HG02852 (cell line): ENCODE data around the gene OGDH.
"Not testable (repeated sequence)": the region's sequence is repeated elsewhere in the genome, so short reads cannot be mapped to it uniquely, and the experiment has no call there.

Source experiments
- ATAC-seq: cut with Tn5 transposase; IDR thresholded peaks from one replicate; pipeline ENCODE4 v1.9.1; 2021; ENCODE audit warnings: mild to moderate bottlenecking, moderate library complexity; ENCODE audit not compliant: unreplicated experiment

Gene OGDH

DNA sequence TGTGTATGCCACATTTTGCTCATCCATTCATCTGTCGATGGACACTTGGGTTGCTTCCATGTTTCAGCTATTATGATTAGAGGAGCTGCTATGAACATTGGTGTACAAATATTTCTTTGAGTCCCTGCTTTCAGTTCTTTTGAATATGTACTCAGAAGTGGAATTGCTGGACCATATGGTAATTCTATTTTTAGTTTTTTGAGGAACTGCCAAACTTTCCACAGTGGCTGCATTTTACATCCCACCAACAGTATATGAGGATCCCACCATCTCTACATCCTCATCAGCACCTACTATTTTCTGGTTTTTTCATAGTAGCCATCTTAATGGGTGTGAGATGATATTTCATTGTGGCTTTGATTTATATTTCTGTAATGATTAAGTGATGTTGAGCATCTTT, 97.5 kb downstream of the OGDH start:
- ATAC-seq: no peak

DNA sequence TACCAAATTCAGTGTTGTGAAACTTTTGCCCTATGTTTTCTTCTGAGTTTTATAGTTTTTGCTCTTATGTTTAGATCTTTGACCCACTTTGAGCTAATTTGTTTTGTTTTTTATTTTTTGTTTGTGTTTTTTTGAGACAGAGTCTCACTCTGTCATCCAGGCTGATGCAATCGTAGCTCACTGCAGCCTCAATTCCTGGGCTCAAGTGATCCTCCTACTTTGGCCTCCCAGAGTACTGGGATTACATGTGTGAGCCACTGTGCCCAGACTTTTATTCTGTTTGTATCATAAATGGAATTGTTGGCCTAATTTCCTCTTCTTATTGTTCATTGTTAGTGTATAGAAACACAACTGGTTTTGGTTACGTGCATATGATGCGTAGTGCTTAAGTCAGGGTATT, 99.0 kb downstream of the OGDH start:
- ATAC-seq: no peak

DNA sequence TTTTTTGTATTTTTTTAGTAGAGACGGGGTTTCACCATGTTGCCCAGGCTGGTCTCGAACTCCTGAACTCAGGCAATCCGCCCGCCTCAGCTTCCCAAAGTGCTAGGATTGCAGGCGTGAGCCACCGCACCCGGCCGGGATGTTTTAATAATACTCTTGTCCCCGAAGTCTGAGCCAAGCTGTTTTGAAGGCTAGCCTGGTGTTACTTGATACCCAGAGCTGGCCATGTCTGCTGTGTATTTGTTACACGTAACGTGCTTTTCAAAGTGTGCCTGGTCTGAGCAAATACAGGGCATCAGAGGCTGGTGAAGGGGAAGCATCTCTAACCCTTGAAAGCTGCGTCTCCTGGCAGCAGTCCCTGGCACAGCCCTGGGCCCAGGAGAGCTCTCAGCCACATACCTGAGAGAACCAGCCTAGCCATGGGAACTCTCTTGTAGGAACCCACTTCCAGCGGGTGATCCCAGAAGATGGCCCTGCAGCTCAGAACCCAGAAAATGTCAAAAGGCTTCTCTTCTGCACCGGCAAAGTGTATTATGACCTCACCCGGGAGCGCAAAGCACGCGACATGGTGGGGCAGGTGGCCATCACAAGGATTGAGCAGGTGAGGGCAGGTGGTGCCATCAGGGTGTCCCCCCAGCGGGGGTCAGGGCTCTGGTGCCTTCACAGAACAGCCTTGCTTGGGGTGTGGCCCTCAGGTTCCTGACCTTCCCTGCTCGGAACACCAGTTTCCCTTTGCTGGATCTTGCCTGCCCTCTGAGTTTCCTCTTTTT, 100.5 kb downstream of the OGDH start:
- no peak for ATAC-seq

DNA sequence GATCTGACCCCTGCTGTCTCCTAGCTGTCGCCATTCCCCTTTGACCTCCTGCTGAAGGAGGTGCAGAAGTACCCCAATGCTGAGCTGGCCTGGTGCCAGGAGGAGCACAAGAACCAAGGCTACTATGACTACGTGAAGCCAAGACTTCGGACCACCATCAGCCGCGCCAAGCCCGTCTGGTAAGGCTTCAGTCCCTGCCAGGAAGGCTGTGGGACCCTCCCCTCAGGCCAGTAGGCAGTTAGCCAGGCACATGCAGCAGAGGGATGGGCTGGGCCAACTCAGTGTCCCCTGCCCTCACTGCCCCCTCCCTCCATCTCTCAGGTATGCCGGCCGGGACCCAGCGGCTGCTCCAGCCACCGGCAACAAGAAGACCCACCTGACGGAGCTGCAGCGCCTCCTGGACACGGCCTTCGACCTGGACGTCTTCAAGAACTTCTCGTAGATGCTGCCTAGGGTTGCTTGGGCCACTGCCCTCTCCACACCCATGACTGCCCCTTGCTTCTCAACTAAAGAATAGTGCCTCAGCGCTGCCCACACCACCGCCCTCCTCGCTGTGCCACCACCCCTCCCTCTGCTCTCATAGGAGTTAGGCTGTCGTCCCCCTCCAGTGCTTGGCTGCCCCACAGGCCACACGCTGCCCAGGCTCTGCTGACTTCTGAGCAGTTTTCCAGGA, 101.3 kb downstream of the OGDH start:
- ATAC-seq: no peak

DNA sequence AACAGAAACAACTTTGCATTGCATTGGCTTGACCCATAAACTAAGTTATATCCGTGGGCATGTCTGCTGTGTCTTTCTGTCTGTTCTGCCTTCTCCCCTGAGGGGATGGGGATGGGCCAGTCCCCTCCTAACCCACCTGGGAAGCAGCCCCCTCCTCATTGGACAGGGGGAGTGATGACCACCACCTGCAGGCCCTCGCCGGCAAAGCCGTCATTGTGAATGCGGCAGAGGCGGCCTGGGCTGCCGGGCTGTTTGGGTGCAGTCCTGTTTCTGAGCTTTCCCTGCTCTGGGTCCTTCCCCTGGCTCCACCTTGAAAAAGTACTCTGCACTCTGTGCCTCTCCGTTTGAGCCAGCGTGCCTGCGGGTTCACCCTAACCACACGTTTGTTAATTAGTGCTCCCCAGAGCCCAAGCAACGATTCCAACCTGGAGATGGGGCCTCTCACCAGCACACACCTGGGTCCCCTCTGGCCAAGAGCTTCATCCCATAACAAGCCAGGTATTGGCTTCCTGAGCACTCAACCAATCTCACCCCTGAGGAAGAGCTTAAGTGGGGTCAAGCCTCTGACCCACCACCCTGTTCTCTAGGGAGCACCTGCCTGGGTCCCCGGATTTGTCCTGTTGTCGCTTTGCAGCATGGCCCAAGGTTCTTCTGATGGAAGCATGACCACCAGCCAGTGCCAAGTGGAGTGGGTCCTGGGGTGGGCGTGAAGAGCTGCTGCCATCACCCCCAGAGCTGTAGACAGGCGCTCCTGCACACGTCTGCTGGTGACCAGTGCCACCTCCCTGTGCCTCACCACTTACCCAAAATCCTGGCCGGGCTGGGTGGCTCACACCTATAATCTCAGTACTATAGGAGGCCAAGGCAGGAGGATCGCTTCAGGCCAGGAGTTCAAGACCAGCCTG, 102.8 kb downstream of the OGDH start:
- no peak for ATAC-seq

DNA sequence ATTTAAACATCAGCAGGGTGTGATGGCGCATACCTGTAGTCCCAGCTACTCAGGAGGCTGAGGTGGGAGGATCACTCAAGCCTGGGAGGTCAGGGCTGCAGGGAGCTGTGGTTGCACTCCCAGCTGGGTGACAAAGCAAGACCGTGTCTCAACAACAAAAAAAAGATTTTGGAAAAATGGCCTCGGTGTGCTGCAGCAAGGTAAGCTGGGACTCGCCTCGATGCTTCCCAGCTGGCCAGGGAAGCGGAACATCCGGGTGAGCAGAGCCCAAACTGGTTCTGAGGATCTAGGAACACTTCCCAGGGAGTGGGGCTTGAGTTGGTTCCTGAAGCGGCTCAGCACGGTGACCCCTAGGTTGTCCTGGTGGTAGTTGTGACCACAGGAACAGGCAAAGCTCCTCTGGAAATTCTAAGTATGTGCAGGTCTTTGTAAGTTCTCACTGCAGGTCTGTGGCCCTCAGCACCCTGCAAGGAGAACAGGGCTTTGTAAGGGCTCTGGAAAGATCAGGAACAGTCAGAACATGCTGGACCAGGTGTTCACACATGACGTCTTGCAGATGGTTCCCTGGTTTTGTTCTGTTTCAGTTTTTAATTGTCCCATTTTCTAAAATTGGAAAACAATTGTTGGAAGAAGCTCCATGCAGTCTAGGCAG, 103.6 kb downstream of the OGDH start:
- ATAC-seq: no peak

DNA sequence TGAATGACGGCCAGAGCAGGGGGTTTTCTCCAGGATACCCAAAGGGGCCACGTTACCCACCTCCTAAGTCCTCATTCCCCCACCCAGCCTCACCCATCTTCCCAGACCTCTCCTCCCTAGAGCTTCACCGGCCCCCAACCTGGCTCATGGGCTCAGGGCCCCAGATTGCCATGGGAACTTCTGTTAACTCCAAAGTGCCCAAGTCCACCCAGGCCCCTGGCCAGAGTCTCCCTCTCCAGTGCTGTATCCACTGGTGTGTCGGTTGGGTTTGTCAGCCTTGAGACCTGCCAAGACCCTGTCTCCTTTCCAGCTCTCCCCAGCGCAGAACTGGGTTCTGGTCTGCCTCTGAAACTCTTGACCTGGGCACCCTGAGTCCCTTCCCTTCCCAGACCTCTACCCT, 105.1 kb downstream of the OGDH start:
- ATAC-seq: no peak

DNA sequence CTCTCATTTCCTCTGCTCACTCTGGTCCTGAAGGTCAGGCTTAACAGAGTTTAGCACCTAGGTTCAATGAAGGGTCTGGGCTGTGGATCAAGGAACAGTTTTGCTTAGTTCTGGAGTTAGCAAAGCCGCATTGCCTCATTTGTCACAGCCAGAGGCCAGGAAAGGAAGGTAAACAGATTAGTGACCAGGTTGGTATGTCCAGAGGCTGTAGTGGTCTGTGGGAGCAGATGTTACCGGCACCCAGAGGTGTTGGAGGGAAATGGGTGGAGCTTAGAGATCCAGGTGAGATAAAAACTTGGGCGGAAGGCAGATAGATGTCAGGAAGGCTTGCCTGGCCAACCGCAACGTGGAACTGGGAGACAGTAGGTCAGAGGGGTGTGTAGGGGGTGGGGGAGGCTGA, 105.6 kb downstream of the OGDH start:
- ATAC-seq: no peak

DNA sequence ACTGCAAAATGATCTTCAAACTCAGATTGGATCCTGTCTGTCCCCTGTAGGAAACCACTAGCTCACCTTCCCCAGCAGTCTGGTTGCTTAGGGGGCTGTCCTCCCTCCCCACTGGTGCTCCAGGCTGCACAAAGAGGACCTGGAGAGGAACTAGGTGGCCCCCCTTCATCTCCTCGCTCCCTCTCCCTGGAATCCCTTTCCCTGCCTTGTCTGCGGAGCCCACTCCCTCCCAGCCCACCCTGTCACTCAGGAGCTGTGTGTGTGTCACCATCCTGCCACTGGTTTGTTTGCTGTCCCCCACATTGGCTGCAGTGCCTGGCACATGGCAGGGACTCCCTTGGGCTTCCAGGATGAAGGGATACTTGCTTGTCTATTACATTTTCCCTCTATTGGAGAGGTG, 106.7 kb downstream of the OGDH start:
- ATAC-seq: no peak

DNA sequence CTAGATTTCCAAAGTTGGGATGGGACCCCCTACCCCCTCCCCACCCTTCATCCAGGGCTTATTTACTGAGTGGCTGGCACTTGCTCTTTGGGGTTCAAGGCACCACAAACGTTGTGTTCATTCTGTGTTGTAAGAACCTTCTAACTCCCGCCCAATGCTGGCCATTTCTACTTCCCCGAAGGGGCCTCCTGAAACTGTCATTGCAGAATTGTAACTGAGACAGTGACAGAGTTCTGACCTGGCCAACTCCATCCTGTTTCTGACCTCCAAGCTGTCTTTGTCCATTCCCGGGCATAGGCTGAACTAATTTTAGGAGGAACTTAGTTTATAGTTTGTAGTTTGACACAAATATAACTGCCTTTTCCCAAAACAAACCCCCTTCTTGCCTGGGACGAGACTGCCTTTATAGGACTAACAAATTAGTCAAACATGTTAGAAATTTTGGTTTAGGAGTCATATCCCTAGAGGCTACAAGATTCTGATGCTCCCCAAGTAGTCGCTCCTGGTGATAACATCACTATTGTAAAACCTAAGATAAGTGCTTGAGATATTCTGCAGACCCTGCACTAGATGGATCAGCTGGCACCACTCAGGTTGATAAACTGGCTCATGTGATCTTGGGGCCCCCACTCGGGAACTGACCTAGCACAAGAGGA, 107.4 kb downstream of the OGDH start:
- ATAC-seq: no peak

DNA sequence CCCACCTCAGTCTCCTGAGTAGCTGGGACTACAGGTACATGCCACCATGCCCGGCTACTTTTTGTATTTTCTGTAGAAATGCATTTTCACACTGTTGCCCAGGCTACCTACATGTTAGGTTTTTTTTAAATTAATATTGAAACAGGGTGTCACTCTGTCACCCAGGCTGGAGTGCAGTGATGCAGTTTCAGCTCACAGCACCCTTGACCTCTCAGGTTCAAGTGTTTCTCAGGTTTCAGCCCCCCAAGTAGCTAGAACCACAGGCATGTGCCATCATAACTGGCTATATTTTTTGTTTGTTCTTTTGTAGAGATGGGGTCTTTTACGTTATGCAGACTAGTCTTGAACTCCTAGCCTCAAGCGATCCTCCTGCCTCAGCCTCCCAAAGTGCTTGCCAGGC, 109.8 kb downstream of the OGDH start:
- no peak for ATAC-seq

DNA sequence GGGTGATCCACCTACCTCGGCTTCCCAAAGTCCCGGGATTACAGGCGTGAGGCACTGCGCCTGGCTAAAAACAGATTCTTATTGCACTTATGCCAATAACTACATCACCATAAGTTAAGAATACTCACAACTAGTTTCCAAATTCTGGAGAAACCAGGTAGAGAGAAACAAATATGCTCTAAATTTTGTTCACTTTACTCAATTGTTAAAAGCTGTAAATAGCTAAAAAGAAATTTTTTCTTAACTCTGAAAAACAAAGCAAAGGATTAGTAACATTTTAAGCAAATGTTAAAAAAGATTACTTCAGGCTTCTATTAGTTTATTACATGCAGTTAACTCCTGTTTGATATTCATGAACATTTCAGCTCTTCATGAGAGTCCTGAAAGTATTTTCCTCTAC, 113.9 kb downstream of the OGDH start:
- no peak for ATAC-seq

DNA sequence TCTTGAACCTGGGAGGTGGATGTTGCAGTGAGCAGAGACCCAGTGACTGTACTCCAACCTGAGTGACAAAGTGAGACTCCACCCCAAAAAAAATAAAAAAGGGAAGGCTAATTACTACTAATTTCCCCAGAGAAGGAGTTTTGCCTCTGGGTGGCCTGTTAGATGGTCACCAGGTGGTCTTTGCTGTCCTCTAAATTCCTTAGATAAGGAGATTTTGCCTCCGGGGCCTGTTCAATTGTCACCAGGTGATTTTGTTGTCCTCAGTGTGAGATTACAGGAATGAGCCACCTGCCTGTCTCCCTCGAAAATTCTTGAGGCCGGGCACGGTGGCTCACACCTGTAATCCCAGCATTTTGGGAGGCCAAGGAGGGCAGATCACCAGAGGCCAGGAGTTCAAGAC, 117.8 kb downstream of the OGDH start:
- no peak for ATAC-seq

DNA sequence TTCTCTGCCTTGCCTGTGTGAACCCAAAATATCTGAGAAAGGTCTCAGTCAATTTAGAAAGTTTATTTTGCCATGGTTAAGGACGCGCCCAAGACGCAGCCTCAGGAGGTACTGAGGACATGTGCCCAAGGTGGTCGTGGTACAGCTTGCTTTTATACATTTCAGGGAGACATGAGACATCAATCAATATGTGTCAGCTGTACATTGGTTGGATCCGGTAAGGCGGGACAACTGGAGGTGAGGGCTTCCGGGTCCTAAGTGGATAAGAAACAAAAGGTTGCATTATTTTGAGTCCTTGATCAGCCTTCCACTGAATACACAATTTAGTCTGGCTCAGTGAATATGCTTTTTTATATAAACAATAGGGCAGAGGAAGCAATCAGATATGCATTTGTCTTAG, 119.8 kb downstream of the OGDH start:
- ATAC-seq: not testable (repeated sequence)

DNA sequence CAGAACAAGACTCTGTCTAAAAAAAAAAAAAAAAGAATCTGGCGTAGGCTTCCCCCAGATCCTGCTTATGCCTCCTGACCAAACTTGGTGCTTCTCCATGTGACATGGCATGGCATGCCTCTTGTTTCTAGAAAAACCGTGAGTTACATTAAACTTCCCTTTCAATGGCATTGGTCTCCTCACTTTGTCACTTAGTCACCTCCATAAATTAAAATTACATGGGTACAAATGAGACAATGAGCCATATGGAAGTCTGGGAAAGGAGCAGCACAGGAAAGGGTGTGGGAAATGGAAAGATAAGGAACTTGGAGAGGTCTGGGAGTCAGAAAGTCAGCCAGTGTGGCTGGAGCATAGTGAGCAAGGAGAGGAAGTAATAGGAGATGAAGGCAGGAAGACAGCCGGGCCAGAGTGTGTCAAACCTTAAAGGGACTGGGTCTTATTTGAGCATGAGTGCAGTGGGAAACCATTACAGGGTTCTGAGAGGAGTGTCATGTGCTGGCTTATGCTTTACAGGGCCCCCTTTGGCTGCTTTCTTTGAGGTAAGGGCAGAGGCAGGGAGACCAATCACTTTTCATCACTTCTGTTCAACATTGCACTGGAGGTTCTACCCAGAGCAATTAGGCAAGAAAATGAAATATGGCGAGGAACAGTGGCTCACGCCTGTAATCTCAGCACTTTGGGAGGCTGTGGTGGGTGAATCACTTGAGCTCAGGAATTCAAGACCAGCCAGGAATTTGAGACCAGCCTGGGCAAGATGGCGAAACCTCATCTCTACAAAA, 120.9 kb downstream of the OGDH start:
- no peak for ATAC-seq

DNA sequence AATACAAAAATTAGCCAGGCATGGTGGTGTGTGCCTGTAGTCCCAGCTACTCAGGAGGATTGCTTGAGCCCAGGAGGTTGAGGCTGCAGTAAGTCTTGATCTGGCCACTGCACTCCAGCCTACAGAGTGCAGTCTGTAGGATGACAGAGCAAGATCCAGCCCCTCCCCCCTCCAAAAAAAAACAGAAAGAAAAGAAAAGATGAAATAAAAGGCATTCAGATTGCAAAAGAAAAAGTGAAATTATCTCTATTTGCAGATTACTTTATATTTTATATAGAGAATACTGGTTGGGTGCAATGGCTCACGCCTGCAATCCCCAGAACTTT, 121.5 kb downstream of the OGDH start:
- ATAC-seq: no peak

DNA sequence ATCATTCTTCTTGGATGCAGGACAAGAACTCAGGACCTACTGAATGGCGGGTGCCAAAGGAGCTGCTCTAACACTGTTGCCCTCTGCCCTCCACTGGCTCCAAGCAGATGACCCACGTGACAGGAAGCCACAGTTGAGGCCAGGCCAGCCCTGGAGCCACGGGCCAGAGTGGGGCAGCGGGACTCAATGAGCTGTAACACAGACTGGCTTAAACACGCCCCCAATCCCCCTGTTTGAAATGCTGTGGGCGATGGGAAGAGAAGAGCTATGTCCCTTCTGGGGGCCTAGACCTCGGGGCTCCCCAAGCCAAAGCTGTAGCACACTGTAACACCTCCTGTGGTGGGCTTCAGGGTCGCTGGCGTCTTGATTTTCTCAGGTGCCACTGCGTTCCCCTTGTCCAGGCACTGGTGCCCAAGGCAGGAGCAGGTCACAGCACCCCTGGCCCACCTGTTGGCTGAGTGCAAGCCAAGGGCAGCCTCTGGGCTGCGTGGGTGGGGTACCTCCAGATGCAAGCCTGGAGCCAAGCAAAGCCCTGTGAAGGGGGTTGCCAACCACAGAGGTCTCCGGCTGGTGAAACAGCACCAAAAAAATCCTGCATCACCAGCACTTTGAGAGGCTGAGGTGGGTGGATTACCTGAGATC, 123.6 kb downstream of the OGDH start:
- ATAC-seq: no peak

DNA sequence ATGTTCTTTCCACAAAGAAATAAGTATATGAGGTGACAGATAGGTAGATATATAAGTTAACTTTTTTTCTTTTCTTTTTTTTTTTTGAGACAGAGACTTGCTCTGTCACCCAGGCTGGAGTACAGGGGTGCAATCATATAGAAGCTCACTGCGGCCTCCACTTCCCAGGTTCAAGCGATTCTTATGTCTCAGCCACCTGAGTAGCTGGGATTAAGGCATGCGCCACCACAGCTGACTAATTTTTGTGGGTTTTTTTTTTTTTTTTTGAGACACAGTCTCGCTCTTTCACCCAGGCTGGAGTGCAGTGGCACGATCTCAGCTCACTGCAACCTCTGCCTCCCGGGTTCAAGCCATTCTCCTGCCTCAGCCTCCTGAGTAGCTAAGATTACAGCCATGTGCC, 126.5 kb downstream of the OGDH start:
- not testable (repeated sequence) for ATAC-seq

DNA sequence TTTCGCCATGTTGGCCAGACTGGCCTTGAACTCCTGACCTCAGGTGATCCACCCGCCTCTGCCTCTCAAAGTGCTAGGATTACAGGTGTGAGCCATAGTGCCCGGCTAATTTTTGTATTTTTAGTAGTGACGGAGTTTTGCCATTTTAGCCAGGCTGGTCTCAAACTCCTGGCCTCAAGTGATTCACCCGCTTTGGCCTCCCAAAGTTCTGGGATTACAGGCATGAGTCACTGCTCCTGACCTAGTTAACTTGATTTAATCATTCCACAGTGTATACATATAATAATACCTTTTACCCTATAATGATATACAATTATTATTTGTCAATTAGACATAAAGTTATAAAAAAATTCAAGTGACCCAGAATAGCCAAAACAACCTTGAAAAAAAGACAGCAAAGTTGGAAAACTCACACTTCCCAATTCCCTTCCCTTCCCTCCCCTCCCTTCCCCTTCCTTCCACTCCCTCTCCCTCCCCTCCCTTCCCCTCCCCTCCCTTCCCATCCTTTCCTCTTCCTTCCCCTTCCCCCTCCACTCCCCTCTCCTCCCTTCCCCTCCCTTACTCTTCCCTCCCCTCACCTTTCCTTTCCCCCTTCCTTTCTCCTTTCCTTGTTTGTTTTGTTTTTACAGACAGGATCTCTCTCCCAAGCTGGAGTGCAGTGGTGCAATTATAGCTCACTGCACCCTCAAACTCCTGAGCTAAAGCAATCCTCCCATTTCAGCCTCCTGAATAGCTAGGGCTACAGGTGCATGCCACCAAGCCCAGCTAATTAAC, 127.5 kb downstream of the OGDH start:
- ATAC-seq: no peak
